LHCN-M2 (cell line): ENCODE data around the gene DIP2C. TPM values are rescaled to one million over a fixed set of nuclear protein-coding genes. Genes with fewer than 3 reads are reported as not detected.

ENCODE experiments used
- DNase-seq: peaks from one replicate; pipeline ENCODE4 v3.0.0-alpha.2; 2012; ENCODE audit warnings: low read depth
- total RNA-seq: library from RNA; depleted of rRNA; stranded (reverse); fragments of >200 nt; gene quantifications from 2 replicates; pipeline ENCODE4 v1.2.3, GENCODE V29; 2014

DIP2C gene
- total RNA-seq, 1 experiment from 2014 or later: 4.9 TPM

- DNase-seq: no peak
These were observed 236.7 kb downstream of the DIP2C start for GRCh38 chr10:452512-453426.

GRCh38 chr10:451856-452255 is 237.6 kb downstream of the DIP2C start:
- DNase-seq: no peak

GRCh38 chr10:451021-451471 is 238.4 kb downstream of the DIP2C start:
- peak; percentile 6 for DNase-seq

- no peak for DNase-seq
These were observed 239.0 kb downstream of the DIP2C start for GRCh38 chr10:450463-450862.

GRCh38 chr10:449331-449730 is 240.1 kb downstream of the DIP2C start:
- DNase-seq: peak; percentile 23

- DNase-seq: no peak
These were observed 246.0 kb downstream of the DIP2C start for GRCh38 chr10:443459-443858.

GRCh38 chr10:442209-442608 is 247.3 kb downstream of the DIP2C start:
- no peak for DNase-seq

- DNase-seq: no peak
These were observed 247.8 kb downstream of the DIP2C start for GRCh38 chr10:441659-442058.

GRCh38 chr10:440127-440526 is 249.3 kb downstream of the DIP2C start:
- no peak for DNase-seq

- DNase-seq: no peak
These were observed 251.6 kb downstream of the DIP2C start for GRCh38 chr10:437698-438490.

GRCh38 chr10:436911-437665 is 252.4 kb downstream of the DIP2C start:
- DNase-seq: no peak

GRCh38 chr10:436013-436697 is 253.3 kb downstream of the DIP2C start:
- DNase-seq: no peak

- DNase-seq: no peak
These were observed 254.1 kb downstream of the DIP2C start for GRCh38 chr10:435397-435796.

GRCh38 chr10:429696-430095 is 259.8 kb downstream of the DIP2C start:
- DNase-seq: no peak

GRCh38 chr10:427761-428519 is 261.5 kb downstream of the DIP2C start:
- DNase-seq: no peak

GRCh38 chr10:425365-425764 is 264.1 kb downstream of the DIP2C start:
- DNase-seq: peak; percentile 17

- peak; percentile 9 for DNase-seq
These were observed 264.7 kb downstream of the DIP2C start for GRCh38 chr10:424724-425123.

- no peak for DNase-seq
These were observed 266.3 kb downstream of the DIP2C start for GRCh38 chr10:423178-423577.

GRCh38 chr10:422675-423074 is 266.8 kb downstream of the DIP2C start:
- no peak for DNase-seq

- no peak for DNase-seq
These were observed 267.2 kb downstream of the DIP2C start for GRCh38 chr10:422241-422640.
